GM18909 (cell line): ENCODE data around the gene HMGA1.
"Not testable (repeated sequence)": the region's sequence is repeated elsewhere in the genome, so short reads cannot be mapped to it uniquely, and the experiment has no call there.

ENCODE experiments used
- ATAC-seq: cut with Tn5 transposase; IDR thresholded peaks from one replicate; pipeline ENCODE4 v1.9.1; 2021; ENCODE audit warnings: mild to moderate bottlenecking; ENCODE audit not compliant: unreplicated experiment, poor library complexity

HMGA1 gene

GRCh38 chr6:34239500-34239825 lies 2.8 kb downstream of the HMGA1 start:
- ATAC-seq: no peak

- no peak for ATAC-seq
Measured at GRCh38 chr6:34239893-34240292, 3.2 kb downstream of the HMGA1 start.

DNA sequence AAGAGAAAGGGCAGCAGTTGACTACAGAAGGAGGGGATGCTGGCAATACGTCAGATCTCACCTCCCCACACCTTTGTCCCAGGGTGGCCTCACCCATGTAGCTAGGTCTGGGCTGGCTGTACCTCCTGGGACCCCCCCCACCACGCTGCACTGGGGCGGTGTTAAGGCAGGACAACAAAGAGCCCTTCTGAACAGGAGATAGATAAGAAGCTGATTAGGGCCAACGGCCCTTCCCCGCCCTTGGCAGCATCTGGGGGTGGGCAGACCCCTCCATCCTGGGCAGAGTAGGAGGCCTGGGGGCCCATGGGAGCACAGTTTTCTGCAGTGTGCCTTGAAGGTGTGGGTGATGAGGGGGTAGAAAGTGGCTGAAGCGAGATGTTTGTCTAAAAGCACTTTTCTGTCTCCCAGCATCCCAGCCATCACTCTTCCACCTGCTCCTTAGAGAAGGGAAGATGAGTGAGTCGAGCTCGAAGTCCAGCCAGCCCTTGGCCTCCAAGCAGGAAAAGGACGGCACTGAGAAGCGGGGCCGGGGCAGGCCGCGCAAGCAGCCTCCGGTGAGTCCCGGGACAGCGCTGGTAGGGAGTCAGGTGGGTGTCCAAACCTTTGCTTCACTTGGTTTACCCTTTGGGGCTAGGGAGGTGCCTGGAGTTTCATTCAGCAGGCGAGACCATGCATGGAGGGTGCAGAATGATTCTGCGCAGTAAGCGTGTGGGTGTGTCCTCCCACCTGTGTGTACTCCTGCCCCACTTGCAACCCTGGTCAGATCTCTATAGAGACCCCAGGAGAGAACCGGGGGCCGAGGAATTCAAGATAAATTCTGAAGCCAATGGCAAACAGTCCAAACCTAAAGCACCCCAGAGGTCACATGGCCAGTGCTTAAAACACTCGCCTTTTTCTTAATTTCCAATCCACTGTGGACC lies 3.9 kb downstream of the HMGA1 start:
- ATAC-seq: no peak

DNA sequence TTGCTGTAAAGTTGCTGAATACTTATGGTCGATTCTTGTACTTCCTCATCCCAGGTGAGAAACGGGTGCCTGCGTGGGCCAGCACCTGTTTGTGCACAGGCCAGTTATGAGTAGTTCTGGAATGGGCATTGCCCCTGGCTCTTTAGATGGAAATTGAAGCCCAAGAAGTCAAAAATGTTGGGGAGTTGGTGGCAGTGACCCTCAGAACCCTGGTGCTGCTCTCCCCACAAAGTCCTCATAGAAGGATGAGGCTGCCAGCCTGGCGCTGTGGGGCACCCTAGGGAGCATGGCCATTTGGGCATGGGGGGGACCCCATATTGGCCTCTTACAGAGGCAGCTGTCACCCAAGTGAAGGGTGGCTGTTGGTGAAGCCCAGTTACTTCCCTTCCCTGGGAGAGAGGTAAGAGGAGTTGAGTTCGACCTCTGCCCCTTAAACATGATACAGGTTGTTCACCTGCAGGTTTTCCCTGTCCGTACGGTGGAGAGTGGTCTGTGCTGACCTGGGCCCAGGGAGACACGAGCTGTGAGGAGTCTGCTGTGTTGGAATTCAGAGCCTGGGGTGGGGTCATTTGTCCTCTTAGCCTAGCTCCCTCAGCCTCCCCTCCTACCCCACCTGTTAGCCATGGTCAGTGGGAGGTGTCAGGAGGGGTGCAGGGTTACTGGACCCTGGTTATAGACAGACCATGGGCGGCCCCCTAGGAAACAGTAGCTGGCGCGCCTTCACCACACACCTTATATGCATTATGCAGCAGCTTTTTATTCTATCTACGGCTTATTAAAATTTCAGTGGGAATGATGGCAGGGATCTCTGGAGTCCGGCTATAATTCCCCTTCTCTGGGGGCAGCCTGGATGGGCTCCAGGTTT lies 4.9 kb downstream of the HMGA1 start:
- no peak for ATAC-seq

DNA sequence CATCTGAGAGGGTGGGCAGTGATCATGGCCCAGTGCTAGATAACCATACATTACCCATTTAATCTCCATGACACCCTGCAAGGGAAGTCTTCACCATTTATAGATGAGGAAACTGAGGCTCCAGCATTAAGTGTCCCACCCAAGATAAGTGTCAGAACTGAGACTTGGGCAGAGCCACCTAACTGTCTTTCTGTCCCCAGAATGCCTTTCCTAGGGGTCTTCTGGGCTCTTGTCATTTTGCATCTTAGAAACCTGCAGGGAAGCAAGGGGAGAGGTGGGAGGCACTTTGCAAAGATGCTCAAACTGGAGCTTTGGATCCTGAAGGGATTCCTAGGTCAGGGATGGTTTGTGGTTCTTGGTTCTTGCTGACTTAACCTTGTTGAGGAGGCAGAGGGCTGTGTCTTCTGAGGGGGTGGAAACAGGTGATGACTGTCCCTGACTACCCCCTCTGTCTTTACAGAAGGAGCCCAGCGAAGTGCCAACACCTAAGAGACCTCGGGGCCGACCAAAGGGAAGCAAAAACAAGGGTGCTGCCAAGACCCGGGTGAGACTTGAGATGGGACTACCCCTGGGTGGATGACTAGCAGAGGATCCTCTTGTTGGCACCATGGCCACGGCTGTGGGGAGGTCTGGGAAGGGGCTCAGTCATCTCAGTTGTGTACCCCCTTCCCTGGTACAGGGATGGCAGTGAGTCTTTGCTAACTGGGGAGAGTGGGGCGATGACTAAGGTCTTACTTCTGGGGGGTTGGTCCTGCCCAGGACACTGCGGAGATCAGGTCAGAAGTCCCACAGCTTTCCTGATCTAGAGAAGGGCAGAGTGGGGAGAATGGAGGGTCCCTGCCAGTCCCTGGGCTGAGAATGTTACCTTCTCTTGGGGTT lies 5.8 kb downstream of the HMGA1 start:
- ATAC-seq: no peak

DNA sequence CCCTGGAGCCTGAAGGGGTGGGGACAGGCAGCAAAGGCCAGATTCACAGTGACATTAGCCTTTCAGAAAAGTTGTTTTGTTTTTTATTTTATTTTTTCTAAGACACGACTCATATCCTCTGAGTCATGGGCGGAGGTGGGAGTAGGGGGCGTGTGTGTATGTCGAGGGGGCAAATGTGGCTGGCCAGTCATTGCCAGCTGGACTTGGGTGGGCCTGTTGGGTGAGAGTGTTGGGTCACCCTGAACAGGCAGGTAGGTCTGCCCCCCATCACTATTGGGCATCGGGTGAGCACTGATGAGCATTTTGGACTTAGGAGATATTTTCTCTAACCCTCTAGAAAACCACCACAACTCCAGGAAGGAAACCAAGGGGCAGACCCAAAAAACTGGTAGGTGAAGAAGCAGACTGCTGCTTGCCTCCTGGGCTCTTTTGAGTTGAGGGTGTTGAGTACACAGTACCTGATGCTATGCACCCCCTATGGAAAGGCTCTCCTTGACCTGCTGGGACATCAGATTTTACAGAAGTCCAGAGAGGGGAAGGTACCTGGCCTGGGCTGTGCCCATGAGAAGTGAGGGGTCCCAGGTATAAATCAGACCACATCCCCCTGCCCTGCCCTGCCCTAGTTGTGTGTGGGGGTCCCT lies 6.6 kb downstream of the HMGA1 start:
- no peak for ATAC-seq

GRCh38 chr6:34243901-34244884 lies 7.5 kb downstream of the HMGA1 start:
- no peak for ATAC-seq

GRCh38 chr6:34245032-34245760 lies 8.5 kb downstream of the HMGA1 start:
- ATAC-seq: not testable (repeated sequence)

- not testable (repeated sequence) for ATAC-seq
Measured at GRCh38 chr6:34245761-34246140, 9.1 kb downstream of the HMGA1 start.

GRCh38 chr6:34246249-34246562 lies 9.5 kb downstream of the HMGA1 start:
- ATAC-seq: no peak

GRCh38 chr6:34246563-34247391 lies 10.1 kb downstream of the HMGA1 start:
- no peak for ATAC-seq

GRCh38 chr6:34247481-34248197 lies 11.0 kb downstream of the HMGA1 start:
- ATAC-seq: no peak

DNA sequence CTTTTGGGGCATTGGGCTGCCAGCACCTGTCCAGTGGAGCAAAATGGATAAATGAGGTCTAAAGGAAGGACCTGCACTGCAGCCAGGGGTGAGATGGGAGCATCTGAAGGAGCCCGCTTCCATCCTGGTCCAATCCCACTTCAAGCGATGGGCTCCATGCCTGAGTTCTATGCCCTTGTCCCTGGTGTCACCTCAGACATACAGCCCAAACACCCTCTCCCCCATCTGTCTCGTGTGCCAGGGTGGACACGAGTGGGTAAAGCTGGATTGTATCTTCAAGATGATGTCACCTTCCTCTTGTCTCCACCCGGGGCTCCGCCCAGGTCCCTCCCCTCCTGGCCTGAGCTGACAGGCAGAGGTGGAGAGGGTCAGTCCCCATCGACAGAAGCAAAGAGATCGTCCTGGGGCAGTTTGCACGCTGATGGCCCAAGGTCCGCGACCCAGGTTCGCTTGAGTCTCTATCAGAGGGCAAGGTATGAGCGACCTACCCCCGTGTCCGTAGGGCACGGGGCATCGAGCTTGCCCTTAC lies 11.6 kb downstream of the HMGA1 start:
- ATAC-seq: peak; percentile 17

GRCh38 chr6:34248727-34249468 lies 12.2 kb downstream of the HMGA1 start, which contains the start of gene SMIM29:
TSS of gene SMIM29 (minus strand) at chr6:34249006. CDS start at chr6:34247791, 1,215 bp downstream.
- ATAC-seq: peak; percentile 84

- ATAC-seq: peak; percentile 34
Measured at GRCh38 chr6:34249469-34250261, 13.0 kb downstream of the HMGA1 start.
